Measurements from ENCODE around the gene CLOCK.

Gene CLOCK

DNA sequence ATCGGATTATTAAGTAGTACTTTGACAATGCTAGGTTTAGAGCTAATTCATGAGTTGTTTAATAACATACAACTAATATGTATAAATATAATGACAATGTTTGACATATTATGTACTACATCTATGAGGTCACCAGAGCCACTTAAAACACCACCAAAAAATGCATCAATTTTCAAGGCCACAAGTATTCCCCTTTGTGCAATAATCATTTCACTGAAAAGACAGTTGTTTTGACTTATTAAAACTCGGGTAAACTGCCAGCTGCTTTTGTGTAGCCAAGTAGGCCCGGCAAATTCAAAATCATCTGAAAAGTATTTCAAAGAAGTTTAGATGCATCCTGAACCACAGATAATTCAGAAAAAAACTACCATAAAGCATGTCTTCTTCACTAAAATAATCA is 48.7 kb downstream of the CLOCK start:
- DNase-seq (ENCODE audit: extremely low read depth, low read depth): no peak
- TF ChIP-seq, protein P1, sequence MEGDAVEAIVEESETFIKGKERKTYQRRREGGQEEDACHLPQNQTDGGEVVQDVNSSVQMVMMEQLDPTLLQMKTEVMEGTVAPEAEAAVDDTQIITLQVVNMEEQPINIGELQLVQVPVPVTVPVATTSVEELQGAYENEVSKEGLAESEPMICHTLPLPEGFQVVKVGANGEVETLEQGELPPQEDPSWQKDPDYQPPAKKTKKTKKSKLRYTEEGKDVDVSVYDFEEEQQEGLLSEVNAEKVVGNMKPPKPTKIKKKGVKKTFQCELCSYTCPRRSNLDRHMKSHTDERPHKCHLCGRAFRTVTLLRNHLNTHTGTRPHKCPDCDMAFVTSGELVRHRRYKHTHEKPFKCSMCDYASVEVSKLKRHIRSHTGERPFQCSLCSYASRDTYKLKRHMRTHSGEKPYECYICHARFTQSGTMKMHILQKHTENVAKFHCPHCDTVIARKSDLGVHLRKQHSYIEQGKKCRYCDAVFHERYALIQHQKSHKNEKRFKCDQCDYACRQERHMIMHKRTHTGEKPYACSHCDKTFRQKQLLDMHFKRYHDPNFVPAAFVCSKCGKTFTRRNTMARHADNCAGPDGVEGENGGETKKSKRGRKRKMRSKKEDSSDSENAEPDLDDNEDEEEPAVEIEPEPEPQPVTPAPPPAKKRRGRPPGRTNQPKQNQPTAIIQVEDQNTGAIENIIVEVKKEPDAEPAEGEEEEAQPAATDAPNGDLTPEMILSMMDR (IDR thresholded peaks at IDR 0.05; ENCODE audit: low read depth, low read length, missing control alignments): no peak
- H3K4me3 ChIP-seq (replicated peaks; ENCODE audit: low read depth, low read length): no peak overlapping the region

- DNase-seq (ENCODE audit: extremely low read depth, low read depth): no peak
- H3K4me3 ChIP-seq (replicated peaks; ENCODE audit: low read depth, low read length): no peak overlapping the region
- TF ChIP-seq, protein P1 (IDR thresholded peaks at IDR 0.05; ENCODE audit: low read depth, low read length, missing control alignments): no peak
These were observed 55.2 kb downstream of the CLOCK start for GRCh38 chr4:55491486-55491885.

GRCh38 chr4:55488716-55489115 is 58.0 kb downstream of the CLOCK start:
- H3K4me3 ChIP-seq (replicated peaks; ENCODE audit: low read depth, low read length): no peak overlapping the region
- DNase-seq (ENCODE audit: extremely low read depth, low read depth): no peak
- TF ChIP-seq, protein P1 (IDR thresholded peaks at IDR 0.05; ENCODE audit: low read depth, low read length, missing control alignments): no peak

DNA sequence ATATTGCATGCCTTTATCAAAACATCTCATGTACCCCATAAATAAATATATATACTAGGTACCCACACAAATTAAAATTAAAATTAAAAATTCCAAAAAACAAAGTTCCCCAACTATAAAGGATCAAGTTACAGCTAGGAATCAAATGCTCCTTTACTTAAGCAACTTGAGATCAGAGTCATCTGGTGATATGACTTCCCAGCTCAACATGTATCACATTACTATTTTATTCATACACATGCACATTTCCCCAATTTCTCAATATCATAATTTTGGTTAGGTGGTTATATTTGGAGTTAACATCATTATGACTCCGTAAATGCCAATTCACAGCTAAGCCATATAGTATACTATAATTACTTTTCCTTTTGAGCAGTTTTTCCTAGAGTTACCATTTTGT is 60.9 kb downstream of the CLOCK start:
- TF ChIP-seq, protein P1 (IDR thresholded peaks at IDR 0.05; ENCODE audit: low read depth, low read length, missing control alignments): no peak
- DNase-seq (ENCODE audit: extremely low read depth, low read depth): no peak

GRCh38 chr4:55483315-55483714 is 63.4 kb downstream of the CLOCK start:
- TF ChIP-seq, protein P1 (IDR thresholded peaks at IDR 0.05; ENCODE audit: low read depth, low read length, missing control alignments): no peak
- no peak for DNase-seq (ENCODE audit: extremely low read depth, low read depth)

More for the DNA sequence above, 60.9 kb downstream of the CLOCK start:
- H3K4me3 ChIP-seq (replicated peaks; ENCODE audit: low read depth, low read length): no peak overlapping the region

GRCh38 chr4:55475394-55476243 is 71.1 kb downstream of the CLOCK start:
- no peak overlapping the region for H3K4me3 ChIP-seq (replicated peaks; ENCODE audit: low read depth, low read length)
- TF ChIP-seq, protein P1 (IDR thresholded peaks at IDR 0.05; ENCODE audit: low read depth, low read length, missing control alignments): no peak
- peak; percentile 7 for DNase-seq (ENCODE audit: extremely low read depth, low read depth)

More at GRCh38 chr4:55483315-55483714, 63.4 kb downstream of the CLOCK start:
- H3K4me3 ChIP-seq (replicated peaks; ENCODE audit: low read depth, low read length): no peak overlapping the region
